Activated CD8-positive, alpha-beta T cell treated with anti-CD3 and anti-CD28 coated beads for 36 hours (primary cell): ENCODE data around the gene GRK5. TPM values are rescaled to one million over a fixed set of nuclear protein-coding genes. Genes with fewer than 3 reads are reported as not detected.

Experiments used
- ATAC-seq: fragments of 200-7000 bp; cut with Tn5 transposase; one replicate; pipeline ENCODE4 v1.10.0; 2021; ENCODE audit warnings: mild to moderate bottlenecking, moderate library complexity
- CTCF ChIA-PET: fragments of 350-600 bp; sonication (Branson Sonifier 250); formaldehyde crosslinking; loops from one replicate; lab custom pipeline; 2021; ENCODE audit warnings: antibody characterized with exemption; lab: Charles Lee
- POLR2A ChIA-PET: fragments of 350-600 bp; sonication (Branson Sonifier 250); formaldehyde crosslinking; loops from one replicate; lab custom pipeline; 2021; ENCODE audit warnings: antibody characterized with exemption; lab: Charles Lee
- DNase-seq: peaks from one replicate; pipeline ENCODE4 v3.0.0-alpha.2; 2020
- H3K27ac Mint-ChIP-seq: one replicate; pipeline ENCODE4 v1.8.0; 2021; ENCODE audit warnings: mild to moderate bottlenecking, mixed read lengths
- H3K27me3 Mint-ChIP-seq: one replicate; pipeline ENCODE4 v1.8.0; 2021; ENCODE audit warnings: mixed read lengths
- H3K36me3 Mint-ChIP-seq: one replicate; pipeline ENCODE4 v1.8.0; 2021; ENCODE audit warnings: low read depth, mixed read lengths
- H3K4me1 Mint-ChIP-seq: one replicate; pipeline ENCODE4 v1.8.0; 2021; ENCODE audit warnings: low read depth, mixed read lengths
- H3K4me3 Mint-ChIP-seq: one replicate; pipeline ENCODE4 v1.8.0; 2021; ENCODE audit warnings: mild to moderate bottlenecking, moderate library complexity, mixed read lengths
- H3K9me3 Mint-ChIP-seq: one replicate; pipeline ENCODE4 v1.8.0; 2021; ENCODE audit warnings: mixed read lengths
- CTCF ChIP-seq: fragments of 200-600 bp; IDR thresholded peaks from one replicate; pipeline ENCODE4 v1.8.0; 2022; ENCODE audit warnings: antibody characterized with exemption, mild to moderate bottlenecking
- intact Hi-C: fragments of 100-400 bp; cut with micrococcal nuclease; formaldehyde crosslinking; loops from one replicate; pipeline ENCODE4 v1.10.0; 2022
- total RNA-seq, 2 experiments: library from RNA; stranded (reverse); gene quantifications; one replicate each; pipeline ENCODE4 v1.2.3, GENCODE V29; 2021

Gene GRK5
- total RNA-seq, 2 experiments from 2014 or later = 14.8 to 15.6 TPM

- ATAC-seq (no peak), DNase-seq (no peak)
- no peak for TF ChIP-seq CTCF
- intact Hi-C loops = loop anchor here (5.0 kb wide), 1 partner anchor 37 kb away; no protein-coding TSS in a partner anchor
- Mint-ChIP-seq H3K27ac (peak overlapping the region; percentile 98), H3K4me3 (no peak overlapping the region), H3K36me3 (peaks cover 72% of the 10 kb centered on the region), H3K9me3 (no peaks in the 10 kb centered on the region), H3K27me3 (no peaks in the 10 kb centered on the region), H3K4me1 (peaks cover 94% of the 10 kb centered on the region)
- CTCF ChIA-PET = interaction anchor here (0.9 to 2.2 kb wide), 10 partner anchors 11 to 302 kb away, joined by 3 to 14 read pairs (median 4); partner anchors contain the start of gene RGS10
- POLR2A ChIA-PET = interaction anchor here (1.2 to 6.3 kb wide), 6 partner anchors 8 to 294 kb away, joined by 3 to 58 read pairs (median 4); partner anchors contain the start of gene RGS10
Measured at GRCh38 chr10:119500123-119500795, 292.9 kb downstream of the GRK5 start.

GRCh38 chr10:119500821-119501220 lies 293.4 kb downstream of the GRK5 start:
- Mint-ChIP-seq H3K36me3 (peaks cover 77% of the 10 kb centered on the region), H3K9me3 (no peaks in the 10 kb centered on the region), H3K4me1 (peaks cover 94% of the 10 kb centered on the region), H3K4me3 (no peak overlapping the region), H3K27ac (peak overlapping the region; percentile 98), H3K27me3 (no peaks in the 10 kb centered on the region)
- intact Hi-C loops = loop anchor here (5.0 kb wide), 1 partner anchor 36 kb away; no protein-coding TSS in a partner anchor
- POLR2A ChIA-PET = interaction anchor here (1.2 to 6.3 kb wide), 5 partner anchors 11 to 295 kb away, joined by 3 to 58 read pairs (median 3); partner anchors contain the start of gene RGS10
- TF ChIP-seq CTCF = no peak
- CTCF ChIA-PET = interaction anchor here (1.8 to 2.0 kb wide), 2 partner anchors 11 to 29 kb away, joined by 5 to 14 read pairs; no protein-coding TSS in a partner anchor
- ATAC-seq (no peak), DNase-seq (no peak)

GRCh38 chr10:119501690-119502089 lies 294.3 kb downstream of the GRK5 start:
- Mint-ChIP-seq H3K27ac (peak overlapping the region; percentile 98), H3K9me3 (no peaks in the 10 kb centered on the region), H3K4me3 (peak overlapping the region; percentile 60), H3K27me3 (no peaks in the 10 kb centered on the region), H3K4me1 (peaks cover 93% of the 10 kb centered on the region), H3K36me3 (peaks cover 82% of the 10 kb centered on the region)
- DNase-seq (peak; percentile 47), ATAC-seq (peak; percentile 23)
- ChIA-PET CTCF (interaction anchor here (1.2 kb wide), 2 partner anchors 24 to 40 kb away, joined by 3 to 4 read pairs; partner anchors contain the start of gene RGS10), POLR2A (interaction anchor here (6.2 to 6.3 kb wide), 2 partner anchors 14 to 41 kb away, joined by 33 to 58 read pairs; partner anchors contain the start of gene RGS10)
- intact Hi-C loops = loop anchor here (5.0 kb wide), 1 partner anchor 36 kb away; no protein-coding TSS in a partner anchor
- TF ChIP-seq CTCF = no peak

- H3K27me3 Mint-ChIP-seq = no peaks in the 10 kb centered on the region
- TF ChIP-seq CTCF = no peak
- peak overlapping the region; percentile 60 for H3K4me3 Mint-ChIP-seq
- H3K27ac Mint-ChIP-seq = peak overlapping the region; percentile 98
- intact Hi-C loops = loop anchor here (5.0 kb wide), 1 partner anchor 35 kb away; no protein-coding TSS in a partner anchor
- peak; percentile 79 for ATAC-seq
- POLR2A ChIA-PET = interaction anchor here (0.7 to 6.3 kb wide), 7 partner anchors 9 to 341 kb away, joined by 3 to 58 read pairs (median 3); partner anchors contain the start of gene RGS10
- CTCF ChIA-PET = interaction anchor here (1.2 to 1.4 kb wide), 5 partner anchors 13 to 296 kb away, joined by 3 to 4 read pairs (median 4); partner anchors contain the start of gene RGS10
- no peaks in the 10 kb centered on the region for H3K9me3 Mint-ChIP-seq
- DNase-seq = peak; percentile 93
- H3K36me3 Mint-ChIP-seq = peaks cover 85% of the 10 kb centered on the region
- H3K4me1 Mint-ChIP-seq = peaks cover 93% of the 10 kb centered on the region
Measured at GRCh38 chr10:119502209-119502608, 294.8 kb downstream of the GRK5 start.
